Tibial nerve (tissue), 4 donors: ENCODE results near the gene WDR91.

Experiments
- EP300 ChIP-seq, 2 donors: sonication (generic); formaldehyde crosslinking; IDR thresholded peaks; one replicate each; pipeline ENCODE4 v1.6.1; 2017; ENCODE audit warnings: antibody characterized with exemption in 2 of 2, mild to moderate bottlenecking in 1 of 2
- POLR2A ChIP-seq, 2 donors: fragments of 450-650 bp; IDR thresholded peaks; one replicate each; pipeline ENCODE4 v1.6.1; 2017; ENCODE audit warnings: antibody characterized with exemption in 2 of 2, mild to moderate bottlenecking in 2 of 2, moderate library complexity in 2 of 2
- TF ChIP-seq, protein P1 (sequence below), 5 experiments: fragments of 200-600 bp in 3 of 5; fragments of 450-650 bp in 2 of 5; sonication (generic) in 3 of 5; IDR thresholded peaks; one replicate each; pipeline ENCODE4 v1.5.1; 2016 to 2019; ENCODE audit warnings: antibody characterized with exemption in 5 of 5, mild to moderate bottlenecking in 3 of 5, moderate library complexity in 2 of 5

DNA sequence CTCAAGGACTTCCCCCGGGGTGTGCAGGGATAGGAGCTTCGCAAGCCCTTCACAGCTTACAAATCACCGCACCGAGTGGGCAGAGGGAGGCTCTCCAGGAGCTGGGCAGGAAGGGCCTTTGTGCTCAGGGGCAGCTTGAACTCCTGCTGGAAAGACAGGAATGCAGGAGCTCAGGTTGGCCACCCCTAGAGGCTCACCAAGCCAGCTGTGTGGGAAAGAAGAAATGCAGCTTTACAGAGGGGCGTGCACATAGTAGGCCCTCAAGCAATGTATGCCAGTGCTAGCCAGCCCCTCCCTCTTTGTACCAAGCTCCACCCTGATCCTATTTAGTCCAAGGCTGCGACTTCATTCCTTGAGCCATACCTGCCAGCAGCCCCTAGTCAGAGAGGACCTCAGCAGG, 48.4 kb upstream of the WDR91 start:
- TF ChIP-seq, protein P1, sequence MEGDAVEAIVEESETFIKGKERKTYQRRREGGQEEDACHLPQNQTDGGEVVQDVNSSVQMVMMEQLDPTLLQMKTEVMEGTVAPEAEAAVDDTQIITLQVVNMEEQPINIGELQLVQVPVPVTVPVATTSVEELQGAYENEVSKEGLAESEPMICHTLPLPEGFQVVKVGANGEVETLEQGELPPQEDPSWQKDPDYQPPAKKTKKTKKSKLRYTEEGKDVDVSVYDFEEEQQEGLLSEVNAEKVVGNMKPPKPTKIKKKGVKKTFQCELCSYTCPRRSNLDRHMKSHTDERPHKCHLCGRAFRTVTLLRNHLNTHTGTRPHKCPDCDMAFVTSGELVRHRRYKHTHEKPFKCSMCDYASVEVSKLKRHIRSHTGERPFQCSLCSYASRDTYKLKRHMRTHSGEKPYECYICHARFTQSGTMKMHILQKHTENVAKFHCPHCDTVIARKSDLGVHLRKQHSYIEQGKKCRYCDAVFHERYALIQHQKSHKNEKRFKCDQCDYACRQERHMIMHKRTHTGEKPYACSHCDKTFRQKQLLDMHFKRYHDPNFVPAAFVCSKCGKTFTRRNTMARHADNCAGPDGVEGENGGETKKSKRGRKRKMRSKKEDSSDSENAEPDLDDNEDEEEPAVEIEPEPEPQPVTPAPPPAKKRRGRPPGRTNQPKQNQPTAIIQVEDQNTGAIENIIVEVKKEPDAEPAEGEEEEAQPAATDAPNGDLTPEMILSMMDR (IDR thresholded peaks at IDR 0.05): no peak
- TF ChIP-seq POLR2A (IDR thresholded peaks at IDR 0.05) (no peak), EP300 (IDR thresholded peaks at IDR 0.05) (no peak)
